Gastroesophageal sphincter (tissue), 4 donors: ENCODE results near the gene DOCK10. TPM values are rescaled to one million over a fixed set of nuclear protein-coding genes. Genes with fewer than 3 reads are reported as not detected.

ENCODE experiments used
- ATAC-seq: fragments of 150-250 bp; one replicate; pipeline ENCODE4 v1.9.1; 2016; ENCODE audit warnings: mild to moderate bottlenecking, moderate library complexity
- H3K27ac ChIP-seq, 4 donors: fragments of 200-600 bp; sonication (generic) in 3 of 4; 1 replicate in 3 of 4; 2 replicates in 1 of 4; pipeline ENCODE4 v1.5.1; 2016 to 2019
- H3K27me3 ChIP-seq: fragments of 200-600 bp; sonication (generic); one replicate; pipeline ENCODE4 v1.5.1; 2019
- H3K36me3 ChIP-seq, 2 donors: fragments of 200-600 bp; sonication (generic); one replicate each; pipeline ENCODE4 v1.5.1; 2019; ENCODE audit warnings: control low read depth in 1 of 2
- H3K4me1 ChIP-seq, 3 donors: fragments of 200-600 bp; sonication (generic); 1 replicate in 2 of 3; 2 replicates in 1 of 3; pipeline ENCODE4 v1.5.1; 2016 to 2019; ENCODE audit warnings: control low read depth in 2 of 3
- H3K4me3 ChIP-seq, 2 donors: fragments of 200-600 bp; sonication (generic); one replicate each; pipeline ENCODE4 v1.5.1; 2019; ENCODE audit warnings: mild to moderate bottlenecking in 1 of 2, moderate library complexity in 1 of 2
- H3K9me3 ChIP-seq, 3 donors: fragments of 200-600 bp; sonication (generic); one replicate each; pipeline ENCODE4 v1.5.1; 2017 to 2019; ENCODE audit warnings: control low read depth in 2 of 3
- EP300 ChIP-seq: sonication (generic); formaldehyde crosslinking; IDR thresholded peaks from one replicate; pipeline ENCODE4 v1.6.1; 2017; ENCODE audit warnings: antibody characterized with exemption, mild to moderate bottlenecking
- POLR2A ChIP-seq, 2 donors: fragments of 450-650 bp; IDR thresholded peaks; one replicate each; pipeline ENCODE4 v1.6.1; 2017; ENCODE audit warnings: antibody characterized with exemption in 2 of 2, mild to moderate bottlenecking in 2 of 2, moderate library complexity in 1 of 2
- POLR2AphosphoS5 ChIP-seq: sonication (generic); formaldehyde crosslinking; IDR thresholded peaks from one replicate; pipeline ENCODE4 v1.6.1; 2017; ENCODE audit warnings: antibody characterized with exemption
- WGBS, 2 donors: methylation state at CpG; one replicate each; pipeline ENCODE4 v1.1.5; 2018; ENCODE audit warnings: low coverage in 1 of 2; 5-methylcytosine and 5-hydroxymethylcytosine counted together
- total RNA-seq, 4 donors: library from RNA; depleted of rRNA; stranded (reverse); fragments of >200 nt; gene quantifications; one replicate each; pipeline ENCODE4 v1.1.0, GENCODE V29; 2016
- TF ChIP-seq, protein P1 (sequence below), 4 experiments: fragments of 200-600 bp in 2 of 4; fragments of 450-650 bp in 2 of 4; sonication (generic) in 1 of 4; IDR thresholded peaks; one replicate each; pipeline ENCODE4 v1.5.1; 2017 to 2019; ENCODE audit warnings: antibody characterized with exemption in 4 of 4, mild to moderate bottlenecking in 2 of 4, moderate library complexity in 2 of 4

The DOCK10 gene
- total RNA-seq, 4 donors from 2014 or later, result 3.6 to 12.6 (median 7.3) TPM

DNA sequence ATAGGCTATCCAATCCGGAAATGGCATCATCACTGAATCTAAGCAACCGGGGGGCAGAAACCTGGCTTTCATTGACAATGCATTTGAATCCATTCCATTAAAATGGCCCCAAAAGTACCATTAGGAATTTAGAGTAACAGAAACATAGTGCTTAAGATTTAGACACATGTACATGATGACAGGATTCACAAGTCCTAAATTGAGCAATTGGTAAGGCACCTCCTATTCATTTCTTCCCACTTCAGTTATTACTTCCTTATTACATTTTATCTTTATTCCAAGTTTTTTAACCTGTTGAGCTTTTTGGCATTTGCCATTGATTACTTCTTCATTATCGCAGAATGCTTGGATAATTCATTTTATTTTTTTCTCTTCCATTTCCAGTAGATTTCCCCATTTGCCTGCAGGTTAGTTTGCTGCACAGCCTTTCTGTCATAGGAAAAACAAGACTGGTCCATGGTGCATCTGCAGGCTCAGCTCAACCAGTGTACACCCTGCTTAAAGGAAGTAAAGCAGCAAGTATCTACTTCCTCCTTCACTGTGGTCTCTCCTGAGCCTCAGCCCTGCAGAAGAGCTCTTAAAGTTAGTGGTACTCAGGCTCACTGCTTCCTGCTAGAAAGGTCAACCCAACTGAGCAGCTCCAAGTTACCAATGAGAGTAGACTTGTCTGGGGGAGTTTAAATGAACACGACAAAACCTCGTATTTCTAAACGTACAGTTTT, 89.2 kb downstream of the DOCK10 start:
- H3K4me1 ChIP-seq, result peaks cover 0 to 5% (median 0%) of the 10 kb centered on the region in 3 donors
- no peaks in the 10 kb centered on the region for H3K36me3 ChIP-seq
- 79 to 81% methylated on average over 4 to 6 of the region's 6 CpGs for WGBS, 2 donors
- no peaks in the 10 kb centered on the region for H3K27me3 ChIP-seq
- TF ChIP-seq, protein P1, sequence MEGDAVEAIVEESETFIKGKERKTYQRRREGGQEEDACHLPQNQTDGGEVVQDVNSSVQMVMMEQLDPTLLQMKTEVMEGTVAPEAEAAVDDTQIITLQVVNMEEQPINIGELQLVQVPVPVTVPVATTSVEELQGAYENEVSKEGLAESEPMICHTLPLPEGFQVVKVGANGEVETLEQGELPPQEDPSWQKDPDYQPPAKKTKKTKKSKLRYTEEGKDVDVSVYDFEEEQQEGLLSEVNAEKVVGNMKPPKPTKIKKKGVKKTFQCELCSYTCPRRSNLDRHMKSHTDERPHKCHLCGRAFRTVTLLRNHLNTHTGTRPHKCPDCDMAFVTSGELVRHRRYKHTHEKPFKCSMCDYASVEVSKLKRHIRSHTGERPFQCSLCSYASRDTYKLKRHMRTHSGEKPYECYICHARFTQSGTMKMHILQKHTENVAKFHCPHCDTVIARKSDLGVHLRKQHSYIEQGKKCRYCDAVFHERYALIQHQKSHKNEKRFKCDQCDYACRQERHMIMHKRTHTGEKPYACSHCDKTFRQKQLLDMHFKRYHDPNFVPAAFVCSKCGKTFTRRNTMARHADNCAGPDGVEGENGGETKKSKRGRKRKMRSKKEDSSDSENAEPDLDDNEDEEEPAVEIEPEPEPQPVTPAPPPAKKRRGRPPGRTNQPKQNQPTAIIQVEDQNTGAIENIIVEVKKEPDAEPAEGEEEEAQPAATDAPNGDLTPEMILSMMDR (IDR thresholded peaks at IDR 0.05), result no peak
- TF ChIP-seq POLR2A (IDR thresholded peaks at IDR 0.05), result no peak
- TF ChIP-seq POLR2AphosphoS5, result no peak
- TF ChIP-seq EP300, result no peak
- H3K4me3 ChIP-seq, result no peak overlapping the region
- ATAC-seq, result peak; percentile 41
- H3K27ac ChIP-seq, result no peak overlapping the region
- H3K9me3 ChIP-seq, result no peaks in the 10 kb centered on the region

DNA sequence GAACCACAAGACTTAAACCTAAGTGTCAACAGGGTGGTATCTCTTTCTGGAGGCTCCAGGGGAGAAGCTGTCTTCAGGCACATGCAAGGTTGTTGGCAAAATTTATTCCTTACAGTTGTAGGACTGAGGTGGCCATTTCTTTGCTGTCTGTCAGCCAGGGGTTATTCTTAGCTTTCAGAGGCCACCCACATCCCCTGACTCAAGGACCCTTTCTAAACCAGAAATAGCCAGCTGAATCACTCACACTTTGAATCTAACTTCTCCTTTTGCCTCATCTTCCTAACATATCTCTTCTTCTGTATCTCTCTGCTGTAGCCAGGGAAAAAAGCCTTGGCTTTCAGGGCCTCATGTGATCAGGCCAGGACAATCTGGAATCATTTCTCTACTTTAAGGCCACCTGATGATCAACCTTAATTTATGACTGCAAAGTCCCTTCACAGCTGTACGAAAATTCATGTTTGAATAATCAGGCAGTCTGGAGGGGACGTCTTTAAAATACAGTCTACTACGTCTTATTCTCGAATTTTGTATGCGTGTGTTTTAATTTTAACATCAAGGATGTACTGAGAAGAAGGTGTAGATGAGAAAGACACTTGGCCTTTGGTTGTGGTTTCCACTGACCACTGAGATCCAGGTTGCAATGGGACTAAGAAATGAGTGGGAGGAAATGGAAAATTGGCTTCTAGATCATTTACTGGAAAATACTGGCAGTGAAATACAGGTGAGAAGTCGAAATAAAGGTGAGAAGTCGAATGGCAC, 90.4 kb downstream of the DOCK10 start:
- WGBS, 2 donors, result 92 to 98% methylated on average over 7 of the region's 7 CpGs
- TF ChIP-seq POLR2AphosphoS5 (no peak), POLR2A (IDR thresholded peaks at IDR 0.05) (no peak), EP300 (no peak)
- TF ChIP-seq, protein P1 (IDR thresholded peaks at IDR 0.05), result no peak
- no peaks in the 10 kb centered on the region for H3K27me3 ChIP-seq
- no peaks in the 10 kb centered on the region for H3K36me3 ChIP-seq
- no peak overlapping the region for H3K27ac ChIP-seq
- no peak overlapping the region for H3K4me3 ChIP-seq
- ATAC-seq, result no peak
- H3K9me3 ChIP-seq, result no peaks in the 10 kb centered on the region
- no peaks in the 10 kb centered on the region for H3K4me1 ChIP-seq

DNA sequence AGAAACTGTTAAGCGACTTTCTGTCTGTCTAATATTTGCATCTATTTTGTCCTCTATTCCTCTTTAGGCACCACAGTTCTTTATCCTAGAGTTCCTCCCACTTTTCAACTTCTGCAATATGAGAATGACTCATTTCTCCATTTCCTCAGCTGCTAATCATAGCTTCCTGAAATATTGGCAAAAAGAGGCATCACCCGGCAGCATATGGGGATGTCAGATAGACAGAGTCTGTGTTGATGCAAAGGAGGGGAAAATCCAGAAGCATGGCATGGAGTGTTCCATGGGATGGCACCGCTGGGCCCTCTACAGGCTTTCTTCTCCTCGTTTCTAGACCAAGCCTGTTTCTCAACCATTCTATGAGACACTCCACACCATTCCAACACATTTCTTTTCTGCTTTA, 93.4 kb downstream of the DOCK10 start:
- TF ChIP-seq POLR2AphosphoS5, result no peak
- TF ChIP-seq EP300, result no peak
- TF ChIP-seq POLR2A (IDR thresholded peaks at IDR 0.05), result no peak
- TF ChIP-seq, protein P1 (IDR thresholded peaks at IDR 0.05), result no peak
- 45 to 69% methylated on average over 1 to 4 of the region's 4 CpGs for WGBS, 2 donors
- H3K4me1 ChIP-seq, result no peaks in the 10 kb centered on the region
- no peaks in the 10 kb centered on the region for H3K27me3 ChIP-seq
- no peak overlapping the region for H3K27ac ChIP-seq
- H3K4me3 ChIP-seq, result no peak overlapping the region
- no peaks in the 10 kb centered on the region for H3K9me3 ChIP-seq
- H3K36me3 ChIP-seq, result no peaks in the 10 kb centered on the region
- peak; percentile 62 for ATAC-seq

DNA sequence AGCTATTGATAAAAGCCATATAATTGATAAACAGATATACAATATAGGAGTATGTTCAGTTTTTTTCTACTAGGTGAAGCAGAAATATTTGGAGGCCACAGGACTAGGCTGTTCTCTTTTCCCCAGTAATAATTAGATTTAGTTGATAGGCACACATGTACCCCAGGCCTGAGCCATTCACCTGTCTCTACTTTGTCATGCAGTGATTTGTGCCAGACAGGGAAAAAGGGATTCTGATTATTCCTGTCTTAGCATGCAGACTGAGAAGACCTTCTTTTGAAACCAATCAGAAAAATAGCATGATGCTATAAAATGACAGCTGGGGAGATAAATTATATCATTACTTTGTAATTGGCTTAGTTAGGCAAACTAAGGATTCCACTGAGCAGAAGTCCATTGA, 94.3 kb downstream of the DOCK10 start:
- no peak for ATAC-seq
- TF ChIP-seq POLR2A (IDR thresholded peaks at IDR 0.05), result no peak
- TF ChIP-seq EP300, result no peak
- TF ChIP-seq, protein P1 (IDR thresholded peaks at IDR 0.05), result no peak
- no peak for TF ChIP-seq POLR2AphosphoS5
- Histone ChIP-seq H3K4me1 (no peaks in the 10 kb centered on the region), H3K27ac (no peak overlapping the region), H3K27me3 (no peaks in the 10 kb centered on the region), H3K36me3 (no peaks in the 10 kb centered on the region), H3K9me3 (no peaks in the 10 kb centered on the region), H3K4me3 (no peak overlapping the region)

DNA sequence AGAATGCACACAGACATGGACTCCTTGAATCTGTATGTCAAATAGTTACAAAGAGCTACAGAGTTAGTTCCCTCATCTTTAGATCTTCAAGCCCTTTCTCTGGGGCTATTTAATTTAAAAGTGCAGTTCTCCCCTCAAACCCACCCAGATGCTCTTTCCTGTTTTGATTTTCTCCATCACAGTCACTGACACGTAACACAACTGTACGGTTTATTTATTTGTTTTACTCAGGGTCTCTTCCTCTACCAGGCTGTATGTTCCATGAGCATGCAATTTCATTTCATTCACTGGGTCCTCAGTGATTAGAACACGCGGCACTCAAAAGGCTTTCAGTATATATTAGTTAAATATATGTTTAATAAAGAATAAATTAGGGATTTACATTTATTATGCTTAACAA, 94.7 kb downstream of the DOCK10 start:
- WGBS, 2 donors, result 33 to 78% methylated on average over 1 to 4 of the region's 4 CpGs
- no peak for TF ChIP-seq EP300
- Histone ChIP-seq H3K4me1 (no peaks in the 10 kb centered on the region), H3K27ac (no peak overlapping the region), H3K27me3 (no peaks in the 10 kb centered on the region), H3K4me3 (no peak overlapping the region), H3K36me3 (no peaks in the 10 kb centered on the region), H3K9me3 (no peaks in the 10 kb centered on the region)
- no peak for ATAC-seq
